Measurements from ENCODE around the gene C16orf89. TPM values are rescaled to one million over a fixed set of nuclear protein-coding genes. Genes with fewer than 3 reads are reported as not detected.
A peak's percentile ranks its signal among the peaks of the same experiment; 100 is the strongest.
"Not testable (repeated sequence)": the region's sequence is repeated elsewhere in the genome, so short reads cannot be mapped to it uniquely, and the experiment has no call there.

Gene C16orf89
- total RNA-seq, 1 donor from 2014 or later = not detected

DNA sequence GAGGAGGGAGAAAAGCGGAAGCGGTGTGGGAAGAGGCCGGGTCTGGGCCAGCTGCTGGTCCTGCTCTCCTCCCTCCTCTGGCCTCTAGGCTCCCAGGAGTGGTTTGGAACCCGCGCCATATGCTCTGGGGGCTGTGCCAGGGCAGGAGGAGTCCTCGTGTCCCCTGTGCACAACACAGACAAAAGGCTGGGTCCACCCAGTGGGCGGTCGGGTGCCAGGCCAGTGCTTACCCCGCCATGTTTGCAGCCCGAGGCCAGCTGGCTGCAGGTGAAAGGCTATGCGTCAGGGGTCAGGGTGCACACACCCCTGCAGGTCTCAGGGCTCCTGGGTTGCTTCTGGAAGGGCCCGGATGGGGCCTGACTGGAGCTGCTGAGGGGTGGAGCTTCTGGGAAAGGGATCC is 14.7 kb upstream of the C16orf89 start:
- H3K4me3 Mint-ChIP-seq (ENCODE audit: low read depth); intact Hi-C loops (cut with micrococcal nuclease); H3K4me1 Mint-ChIP-seq (ENCODE audit: low read depth); DNase-seq (ENCODE audit: low spot score); H3K9me3 Mint-ChIP-seq; H3K27ac Mint-ChIP-seq; H3K27me3 Mint-ChIP-seq (ENCODE audit: low read depth): not testable (repeated sequence)
- H3K36me3 Mint-ChIP-seq (ENCODE audit: low read depth) = peaks cover 41% of the 10 kb centered on the region

DNA sequence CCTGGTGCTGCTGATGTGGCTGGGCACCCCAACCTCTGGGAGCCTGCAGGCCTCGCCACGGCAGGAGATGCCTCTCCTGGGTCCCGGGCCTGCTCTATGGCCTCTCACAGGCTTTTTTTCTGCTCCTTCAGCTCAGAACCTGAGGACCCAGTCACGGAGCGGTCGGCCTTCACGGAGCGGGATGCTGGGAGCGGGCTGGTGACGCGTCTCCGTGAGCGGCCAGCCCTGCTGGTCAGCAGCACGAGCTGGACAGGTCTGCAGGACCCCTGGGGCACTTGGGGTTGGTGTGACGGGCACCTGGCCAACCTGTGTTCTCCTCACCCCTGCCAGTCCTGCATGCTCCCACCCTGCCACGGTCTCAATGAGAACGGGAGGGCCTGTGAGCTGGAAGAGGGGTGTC is 12.9 kb upstream of the C16orf89 start:
- Mint-ChIP-seq H3K4me1 (ENCODE audit: low read depth) (peaks cover 1% of the 10 kb centered on the region), H3K4me3 (ENCODE audit: low read depth) (no peak overlapping the region), H3K27me3 (ENCODE audit: low read depth) (no peaks in the 10 kb centered on the region), H3K27ac (no peak overlapping the region), H3K36me3 (ENCODE audit: low read depth) (peaks cover 30% of the 10 kb centered on the region), H3K9me3 (no peaks in the 10 kb centered on the region)
- intact Hi-C loops (cut with micrococcal nuclease) = no loop called here
- no peak for DNase-seq (ENCODE audit: low spot score)

DNA sequence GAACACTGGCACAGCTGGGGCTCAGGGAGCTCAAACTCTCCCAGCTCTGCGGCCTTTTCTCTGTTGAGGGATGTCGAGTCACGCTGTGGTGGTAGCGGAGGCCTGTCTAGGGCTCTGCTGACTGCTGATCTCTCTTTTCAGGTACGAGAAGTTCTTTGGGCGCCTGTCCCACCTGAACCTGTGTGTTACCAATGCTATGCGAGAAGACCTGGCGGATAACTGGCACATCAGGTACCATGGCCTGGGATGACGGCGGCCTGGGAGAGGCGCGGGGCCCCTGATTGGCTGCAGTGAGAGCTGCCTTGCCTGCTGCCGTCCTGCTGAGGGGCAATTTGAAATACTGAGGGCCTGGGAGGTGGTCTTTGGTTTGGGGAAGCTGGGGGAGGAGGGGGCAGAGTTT is 11.5 kb upstream of the C16orf89 start:
- intact Hi-C loops (cut with micrococcal nuclease) = no loop called here
- Mint-ChIP-seq H3K27ac (no peak overlapping the region), H3K4me1 (ENCODE audit: low read depth) (peaks cover 11% of the 10 kb centered on the region), H3K27me3 (ENCODE audit: low read depth) (no peaks in the 10 kb centered on the region), H3K36me3 (ENCODE audit: low read depth) (peaks cover 33% of the 10 kb centered on the region), H3K9me3 (no peaks in the 10 kb centered on the region), H3K4me3 (ENCODE audit: low read depth) (no peak overlapping the region)
- no peak for DNase-seq (ENCODE audit: low spot score)

DNA sequence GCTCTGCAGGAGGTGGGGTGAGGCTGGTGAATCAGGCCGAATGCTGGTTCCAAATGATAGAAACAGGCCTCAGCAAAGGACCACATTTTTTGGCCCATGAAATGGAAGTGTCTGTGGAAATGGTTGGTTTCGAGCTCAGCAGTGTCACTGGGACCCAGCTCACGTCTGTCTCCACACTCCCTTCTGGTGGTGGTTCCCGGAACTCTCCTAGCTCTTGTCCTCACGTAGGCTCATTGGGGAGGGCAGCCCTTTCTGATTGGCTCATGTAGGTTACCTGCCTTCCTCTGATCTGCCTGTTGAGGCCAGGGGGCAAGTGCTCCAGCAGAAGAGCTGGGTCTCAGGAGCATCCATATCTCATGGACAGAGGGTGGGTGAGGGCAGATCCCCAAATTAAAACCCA is 9.9 kb upstream of the C16orf89 start:
- intact Hi-C loops (cut with micrococcal nuclease) = no loop called here
- DNase-seq (ENCODE audit: low spot score) = no peak
- Mint-ChIP-seq H3K4me1 (ENCODE audit: low read depth) (peaks cover 19% of the 10 kb centered on the region), H3K36me3 (ENCODE audit: low read depth) (peaks cover 30% of the 10 kb centered on the region), H3K4me3 (ENCODE audit: low read depth) (no peak overlapping the region), H3K27me3 (ENCODE audit: low read depth) (no peaks in the 10 kb centered on the region), H3K9me3 (no peaks in the 10 kb centered on the region), H3K27ac (no peak overlapping the region)

DNA sequence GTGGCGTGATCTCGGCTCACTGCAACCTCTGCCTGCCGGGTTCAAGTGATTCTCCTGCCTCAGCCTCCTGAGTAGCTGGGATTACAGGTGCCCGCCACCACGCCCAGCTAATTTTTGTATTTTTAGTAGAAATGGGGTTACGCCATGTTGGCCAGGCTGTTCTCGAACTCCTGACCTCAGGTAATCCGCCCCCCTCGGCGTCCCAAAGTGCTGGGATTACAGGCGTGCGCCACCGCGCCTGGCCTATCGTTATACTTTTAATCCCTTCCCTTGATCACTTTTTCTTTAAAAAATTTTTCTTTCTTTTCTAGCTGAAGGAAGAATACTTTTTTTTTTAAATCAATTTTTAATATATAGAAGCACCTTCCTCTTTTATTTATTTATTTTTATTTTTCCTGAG is 8.0 kb upstream of the C16orf89 start:
- not testable (repeated sequence) for H3K9me3 Mint-ChIP-seq; H3K27ac Mint-ChIP-seq; H3K27me3 Mint-ChIP-seq (ENCODE audit: low read depth); H3K4me3 Mint-ChIP-seq (ENCODE audit: low read depth); DNase-seq (ENCODE audit: low spot score)
- peaks cover 25% of the 10 kb centered on the region for H3K36me3 Mint-ChIP-seq (ENCODE audit: low read depth)
- intact Hi-C loops (cut with micrococcal nuclease) = loop anchor here (5.0 kb wide), 1 partner anchor 41 kb away; the partner anchor contains the start of gene NAGPA
- peaks cover 17% of the 10 kb centered on the region for H3K4me1 Mint-ChIP-seq (ENCODE audit: low read depth)

DNA sequence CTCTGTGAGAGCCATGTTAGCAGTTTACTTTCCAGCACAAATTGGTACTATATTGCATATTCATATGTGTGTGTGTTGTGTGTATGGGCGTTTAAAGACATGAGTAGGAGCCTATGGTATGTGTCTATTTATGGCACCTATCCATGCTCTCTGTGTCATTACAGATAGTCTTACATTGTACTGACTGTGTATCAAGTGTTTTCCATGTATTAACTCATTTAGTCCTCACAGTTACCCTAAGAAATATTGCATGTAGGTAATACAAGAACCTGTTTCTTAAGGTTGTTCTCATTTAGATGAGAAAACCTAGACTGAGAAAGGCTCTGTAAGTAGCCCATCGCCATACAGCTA is 7.5 kb upstream of the C16orf89 start:
- Mint-ChIP-seq H3K9me3 (no peaks in the 10 kb centered on the region), H3K4me3 (ENCODE audit: low read depth) (peak overlapping the region; percentile 91), H3K36me3 (ENCODE audit: low read depth) (peaks cover 24% of the 10 kb centered on the region), H3K27ac (peak overlapping the region; percentile 62), H3K4me1 (ENCODE audit: low read depth) (peaks cover 17% of the 10 kb centered on the region), H3K27me3 (ENCODE audit: low read depth) (no peaks in the 10 kb centered on the region)
- DNase-seq (ENCODE audit: low spot score) = no peak
- intact Hi-C loops (cut with micrococcal nuclease) = loop anchor here (5.0 kb wide), 1 partner anchor 41 kb away; the partner anchor contains the start of gene NAGPA

DNA sequence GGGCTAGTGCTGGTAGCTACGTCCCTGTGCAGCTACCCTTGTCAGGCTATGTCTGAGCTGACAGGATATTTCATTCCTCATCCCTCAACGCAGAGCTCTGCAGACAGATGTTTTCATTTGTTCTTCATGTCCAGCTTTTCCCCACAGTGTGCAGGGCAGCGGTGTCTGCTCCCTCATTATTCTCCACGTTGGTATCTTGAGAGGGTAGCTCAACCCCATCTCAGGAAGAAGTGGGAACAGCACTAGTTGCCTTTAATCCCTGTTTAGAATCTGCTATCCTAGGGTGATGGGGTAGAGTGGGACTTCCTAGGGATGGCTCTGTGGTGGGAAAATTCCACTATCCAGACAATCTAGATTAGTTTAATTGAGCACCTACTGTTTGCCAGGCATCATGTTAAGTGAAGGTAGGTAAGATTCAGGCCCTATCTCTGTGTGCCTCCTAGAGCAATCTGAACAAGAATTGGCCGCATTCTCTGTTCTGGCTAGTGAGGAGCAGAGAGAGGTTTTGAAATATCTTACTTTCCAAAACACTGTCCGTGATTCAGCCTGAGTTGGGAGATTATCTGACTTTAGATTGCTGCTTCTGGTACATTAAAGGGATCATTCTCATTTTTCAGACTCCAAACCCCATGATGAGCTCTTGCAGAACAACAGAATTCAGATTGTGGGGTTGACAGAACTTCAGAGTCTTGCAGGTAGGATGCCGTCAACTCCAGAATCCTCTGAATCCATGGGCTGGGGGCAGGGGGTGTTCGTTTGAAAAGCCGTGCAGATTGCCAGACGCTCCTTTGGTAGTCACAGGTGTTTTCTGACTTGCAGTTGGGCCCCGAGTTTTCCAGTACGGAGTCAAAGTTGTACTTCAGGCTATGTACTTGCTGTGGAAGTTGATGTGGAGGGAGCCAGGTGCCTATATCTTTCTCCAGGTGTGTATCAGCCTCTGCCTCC is 6.8 kb upstream of the C16orf89 start:
- H3K27me3 Mint-ChIP-seq (ENCODE audit: low read depth) = no peaks in the 10 kb centered on the region
- H3K27ac Mint-ChIP-seq = peak overlapping the region; percentile 89
- no peaks in the 10 kb centered on the region for H3K9me3 Mint-ChIP-seq
- peaks cover 17% of the 10 kb centered on the region for H3K4me1 Mint-ChIP-seq (ENCODE audit: low read depth)
- no peak for DNase-seq (ENCODE audit: low spot score)
- intact Hi-C loops (cut with micrococcal nuclease) = loop anchor here (5.0 kb wide), 1 partner anchor 40 kb away; the partner anchor contains the start of gene NAGPA
- peaks cover 20% of the 10 kb centered on the region for H3K36me3 Mint-ChIP-seq (ENCODE audit: low read depth)
- peak overlapping the region; percentile 91 for H3K4me3 Mint-ChIP-seq (ENCODE audit: low read depth)

DNA sequence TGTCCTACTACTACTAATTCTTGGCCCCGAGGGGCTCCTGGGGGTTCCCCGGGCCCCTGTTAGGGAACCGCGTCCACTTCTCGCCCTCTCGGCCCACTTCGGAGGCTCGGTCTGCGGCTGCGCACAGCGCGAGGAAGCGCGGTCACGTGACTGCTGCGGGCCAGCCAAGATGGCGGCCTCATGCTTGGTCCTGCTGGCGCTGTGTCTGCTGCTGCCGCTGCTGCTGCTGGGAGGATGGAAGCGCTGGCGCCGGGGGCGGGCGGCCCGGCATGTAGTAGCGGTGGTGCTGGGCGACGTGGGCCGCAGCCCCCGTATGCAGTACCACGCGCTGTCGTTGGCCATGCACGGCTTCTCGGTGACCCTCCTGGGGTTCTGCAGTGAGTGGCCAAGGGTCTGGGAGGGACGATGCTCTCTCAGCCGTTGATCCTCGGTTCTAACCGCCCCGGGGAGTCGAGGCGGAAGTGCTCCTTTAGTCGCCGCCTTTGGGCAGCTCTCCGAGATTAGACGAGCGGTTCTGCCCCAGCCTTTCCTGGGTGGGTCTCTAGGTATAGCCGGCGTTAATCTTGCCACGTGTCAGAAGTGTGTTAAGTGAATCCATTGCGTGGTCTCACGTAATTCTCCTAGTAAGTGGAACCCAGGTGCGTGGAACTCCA is 6.1 kb upstream of the C16orf89 start, which contains the start of gene ALG1:
Gene ALG1, plus strand, starts transcription at position 163 of the 653 bp plus-strand sequence. Its CDS starts 7 bp downstream, at position 170.
- H3K27ac Mint-ChIP-seq = peak within 1 kb of the TSS; percentile 89
- peaks cover 17% of the 10 kb centered on the region for H3K4me1 Mint-ChIP-seq (ENCODE audit: low read depth)
- DNase-seq (ENCODE audit: low spot score) = peak; percentile 88
- no peaks in the 10 kb centered on the region for H3K9me3 Mint-ChIP-seq
- intact Hi-C loops (cut with micrococcal nuclease) = loop anchor here (5.0 kb wide), 1 partner anchor 40 kb away; the partner anchor contains the start of gene NAGPA
- H3K4me3 Mint-ChIP-seq (ENCODE audit: low read depth) = peak within 1 kb of the TSS; percentile 91
- peaks cover 20% of the 10 kb centered on the region for H3K36me3 Mint-ChIP-seq (ENCODE audit: low read depth)
- H3K27me3 Mint-ChIP-seq (ENCODE audit: low read depth) = peaks cover 3% of the 10 kb centered on the region

DNA sequence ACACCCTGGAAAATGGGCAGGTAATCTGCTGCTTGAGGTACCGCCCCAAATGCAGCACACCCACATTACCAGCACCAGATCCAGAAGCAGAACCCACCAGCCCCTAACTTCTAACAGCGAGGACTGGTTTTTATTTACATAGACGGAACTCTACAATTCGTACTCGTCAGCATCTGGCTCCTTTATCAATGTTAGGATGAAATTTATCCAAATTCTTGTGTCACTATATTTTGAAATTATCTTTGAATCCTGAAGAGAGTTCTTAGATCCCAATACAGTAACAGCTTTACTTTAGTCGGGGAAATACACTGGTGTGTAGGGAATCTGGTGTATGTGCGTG is 5.6 kb upstream of the C16orf89 start:
- no peak for DNase-seq (ENCODE audit: low spot score)
- Mint-ChIP-seq H3K27me3 (ENCODE audit: low read depth) (peaks cover 3% of the 10 kb centered on the region), H3K4me3 (ENCODE audit: low read depth) (peak overlapping the region; percentile 91), H3K36me3 (ENCODE audit: low read depth) (peaks cover 19% of the 10 kb centered on the region), H3K4me1 (ENCODE audit: low read depth) (peaks cover 17% of the 10 kb centered on the region), H3K9me3 (no peaks in the 10 kb centered on the region), H3K27ac (peak overlapping the region; percentile 89)
- intact Hi-C loops (cut with micrococcal nuclease) = loop anchor here (5.0 kb wide), 1 partner anchor 39 kb away; the partner anchor contains the start of gene NAGPA

DNA sequence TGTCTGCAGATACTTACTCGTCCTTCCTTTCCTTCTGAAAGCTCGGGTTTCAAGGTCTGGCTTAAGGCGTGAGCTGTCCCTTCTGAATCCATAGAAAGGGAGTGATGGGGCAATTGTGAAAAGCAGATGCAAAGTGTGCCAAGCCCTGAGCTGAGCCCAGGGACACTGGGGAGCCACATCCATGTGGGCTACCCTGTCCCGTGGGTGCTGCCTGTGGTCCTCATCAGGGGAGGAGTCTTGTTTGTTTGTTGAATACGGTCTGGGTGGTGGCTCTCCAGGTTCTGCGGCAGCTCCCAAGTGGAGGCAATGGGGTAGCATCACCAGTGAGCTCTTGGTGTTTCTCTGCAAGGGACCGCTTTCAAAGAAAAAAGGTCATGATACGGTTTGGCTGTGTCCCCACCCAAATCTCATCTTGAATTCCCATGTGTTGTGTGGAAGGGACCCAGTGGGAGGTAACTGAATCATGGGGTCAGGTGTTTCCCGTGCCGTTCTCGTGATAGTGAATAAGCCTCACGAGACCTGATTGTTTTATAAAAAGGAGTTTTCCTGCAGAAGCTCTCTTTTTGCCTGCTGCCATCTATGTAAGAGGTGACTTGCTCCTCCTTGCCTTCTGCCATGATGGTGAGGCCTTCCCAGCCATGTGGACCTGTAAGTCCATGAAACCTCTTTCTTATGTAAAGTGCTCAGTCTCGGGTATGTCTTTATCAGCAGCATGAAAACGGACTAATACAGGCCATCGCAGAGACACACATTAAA is 4.9 kb upstream of the C16orf89 start:
- H3K4me1 Mint-ChIP-seq (ENCODE audit: low read depth) = peaks cover 17% of the 10 kb centered on the region
- H3K36me3 Mint-ChIP-seq (ENCODE audit: low read depth) = peaks cover 12% of the 10 kb centered on the region
- H3K9me3 Mint-ChIP-seq = no peaks in the 10 kb centered on the region
- no peak for DNase-seq (ENCODE audit: low spot score)
- intact Hi-C loops (cut with micrococcal nuclease) = loop anchor here (5.0 kb wide), 1 partner anchor 38 kb away; the partner anchor contains the start of gene NAGPA
- peak overlapping the region; percentile 45 for H3K4me3 Mint-ChIP-seq (ENCODE audit: low read depth)
- H3K27me3 Mint-ChIP-seq (ENCODE audit: low read depth) = peaks cover 3% of the 10 kb centered on the region
- peak overlapping the region; percentile 89 for H3K27ac Mint-ChIP-seq

DNA sequence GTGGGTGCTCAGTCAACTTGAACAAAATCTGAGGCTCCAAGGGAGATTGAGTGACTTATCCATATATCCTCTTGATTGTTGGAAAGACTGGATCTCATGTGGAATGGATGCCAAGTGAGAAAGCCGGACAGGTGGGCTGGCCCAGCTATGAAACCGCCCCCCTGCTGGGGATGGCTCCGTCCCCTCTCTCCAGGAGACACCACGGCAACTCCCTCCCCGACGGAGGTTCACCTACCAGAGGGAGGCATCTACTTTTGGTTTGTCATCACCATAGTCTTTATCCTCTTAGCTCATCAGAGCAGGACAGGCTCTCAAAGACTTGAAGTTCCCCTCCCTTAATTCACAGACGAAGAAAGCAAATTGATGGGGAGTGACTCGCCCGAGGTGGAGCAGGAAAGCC is 4.1 kb upstream of the C16orf89 start:
- no peak overlapping the region for H3K27ac Mint-ChIP-seq
- intact Hi-C loops (cut with micrococcal nuclease) = loop anchor here (5.0 kb wide), 1 partner anchor 38 kb away; the partner anchor contains the start of gene NAGPA
- no peak overlapping the region for H3K4me3 Mint-ChIP-seq (ENCODE audit: low read depth)
- H3K27me3 Mint-ChIP-seq (ENCODE audit: low read depth) = peaks cover 3% of the 10 kb centered on the region
- no peaks in the 10 kb centered on the region for H3K9me3 Mint-ChIP-seq
- H3K36me3 Mint-ChIP-seq (ENCODE audit: low read depth) = peaks cover 7% of the 10 kb centered on the region
- DNase-seq (ENCODE audit: low spot score) = no peak
- H3K4me1 Mint-ChIP-seq (ENCODE audit: low read depth) = peaks cover 17% of the 10 kb centered on the region

DNA sequence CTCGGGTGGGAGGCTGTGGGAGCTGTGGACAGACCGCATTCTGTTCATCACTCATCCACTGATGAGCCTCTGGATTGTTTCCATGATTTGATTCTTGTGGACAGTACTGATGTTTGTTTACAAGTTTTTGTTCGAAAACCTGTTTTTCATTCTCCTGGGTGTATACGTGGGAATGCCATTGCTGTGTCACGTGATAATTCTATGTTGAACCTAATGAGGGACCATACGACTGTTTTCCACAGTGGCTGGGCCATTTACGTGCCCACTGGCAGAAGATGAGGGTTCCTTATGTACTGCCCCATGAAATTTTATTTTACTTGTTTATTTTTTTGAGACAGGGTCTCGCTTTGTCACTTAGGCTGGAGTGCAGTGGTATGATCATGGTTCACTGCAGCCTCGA is 3.3 kb upstream of the C16orf89 start:
- Mint-ChIP-seq H3K9me3 (no peaks in the 10 kb centered on the region), H3K4me1 (ENCODE audit: low read depth) (peaks cover 17% of the 10 kb centered on the region), H3K4me3 (ENCODE audit: low read depth) (no peak overlapping the region), H3K27me3 (ENCODE audit: low read depth) (peaks cover 3% of the 10 kb centered on the region), H3K36me3 (ENCODE audit: low read depth) (peaks cover 4% of the 10 kb centered on the region), H3K27ac (no peak overlapping the region)
- intact Hi-C loops (cut with micrococcal nuclease) = no loop called here
- DNase-seq (ENCODE audit: low spot score) = no peak
